WERI-Rb-1 (cell line): Measurements from ENCODE around the gene HYKK.
A peak's percentile ranks its signal among the peaks of the same experiment; 100 is the strongest.
"Not testable (repeated sequence)": the region's sequence is repeated elsewhere in the genome, so short reads cannot be mapped to it uniquely, and the experiment has no call there.

Experiments
- DNase-seq: peaks from one replicate; pipeline ENCODE4 v3.0.0-alpha.2; 2020
- H3K27ac ChIP-seq: fragments of 250-450 bp; sonication (Bioruptor Pico); 2 replicates; pipeline ENCODE4 v1.5.1; 2020; ENCODE audit warnings: mild to moderate bottlenecking, moderate library complexity
- H3K27me3 ChIP-seq: fragments of 250-450 bp; sonication (Bioruptor Pico); 2 replicates; pipeline ENCODE4 v1.5.1; 2021; ENCODE audit warnings: mild to moderate bottlenecking, low read depth, moderate library complexity; ENCODE audit not compliant: insufficient read depth, severe bottlenecking
- H3K36me3 ChIP-seq: fragments of 250-450 bp; sonication (Bioruptor Pico); 2 replicates; pipeline ENCODE4 v1.5.1; 2020; ENCODE audit warnings: mild to moderate bottlenecking, moderate library complexity
- H3K4me3 ChIP-seq: 2 replicates; pipeline ENCODE4 v1.5.1; 2011; ENCODE audit warnings: low read depth, mild to moderate bottlenecking, control low read depth, low read length
- H3K9me3 ChIP-seq: fragments of 250-450 bp; sonication (Bioruptor Pico); 2 replicates; pipeline ENCODE4 v1.5.1; 2021; ENCODE audit warnings: mild to moderate bottlenecking, moderate library complexity; ENCODE audit not compliant: severe bottlenecking
- CTCF ChIP-seq: IDR thresholded peaks from 2 replicates; pipeline ENCODE4 v1.5.1; 2011; ENCODE audit warnings: low read depth, mild to moderate bottlenecking, control low read depth, inconsistent platforms, low read length

HYKK gene

GRCh38 chr15:78536134-78536533 is 28.8 kb downstream of the HYKK start:
- DNase-seq, result no peak
- Histone ChIP-seq H3K36me3 (no peaks in the 10 kb centered on the region), H3K4me3 (no peak overlapping the region), H3K27me3 (no peaks in the 10 kb centered on the region), H3K9me3 (no peaks in the 10 kb centered on the region), H3K27ac (no peak overlapping the region)
- TF ChIP-seq CTCF, result no peak

GRCh38 chr15:78537266-78537905 is 30.0 kb downstream of the HYKK start:
- H3K27me3 ChIP-seq, result no peaks in the 10 kb centered on the region
- no peak for DNase-seq
- no peak for TF ChIP-seq CTCF
- H3K4me3 ChIP-seq, result no peak overlapping the region
- no peak overlapping the region for H3K27ac ChIP-seq
- peaks cover 10% of the 10 kb centered on the region for H3K36me3 ChIP-seq
- H3K9me3 ChIP-seq, result no peaks in the 10 kb centered on the region

DNA sequence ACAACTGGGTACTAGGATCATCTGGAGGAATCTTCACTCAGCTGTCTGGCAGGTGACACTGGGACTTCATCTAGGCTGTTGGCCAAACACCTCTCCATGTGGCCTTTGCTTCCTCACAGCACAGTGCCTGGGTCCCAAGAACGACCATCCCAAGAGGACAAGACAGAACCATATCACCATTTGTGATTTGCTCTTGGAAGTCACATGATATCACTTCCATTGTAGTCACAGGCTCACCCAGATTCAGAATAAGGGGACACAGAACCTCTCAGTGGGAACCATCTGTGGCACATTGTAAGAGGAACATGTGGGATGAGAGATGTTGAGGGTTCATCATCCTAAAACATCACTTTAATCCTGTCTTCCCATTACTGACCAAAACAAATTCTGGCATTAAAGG is 31.0 kb downstream of the HYKK start:
- Histone ChIP-seq H3K27me3 (no peaks in the 10 kb centered on the region), H3K27ac (no peak overlapping the region), H3K4me3 (no peak overlapping the region), H3K9me3 (no peaks in the 10 kb centered on the region), H3K36me3 (peaks cover 19% of the 10 kb centered on the region)
- TF ChIP-seq CTCF, result no peak
- DNase-seq, result no peak

GRCh38 chr15:78539464-78540140 is 32.2 kb downstream of the HYKK start:
- H3K9me3 ChIP-seq, DNase-seq, H3K27me3 ChIP-seq: not testable (repeated sequence)
- Histone ChIP-seq H3K36me3 (peaks cover 26% of the 10 kb centered on the region), H3K4me3 (peak overlapping the region; percentile 84), H3K27ac (peak overlapping the region; percentile 90)

GRCh38 chr15:78540141-78540870 is 32.9 kb downstream of the HYKK start, which contains the start of gene PSMA4:
PSMA4 (plus strand) TSS chr15:78540444; CDS start chr15:78541928, 1,484 bp downstream.
- no peaks in the 10 kb centered on the region for H3K9me3 ChIP-seq
- peak within 1 kb of the TSS; percentile 84 for H3K4me3 ChIP-seq
- no peaks in the 10 kb centered on the region for H3K27me3 ChIP-seq
- TF ChIP-seq CTCF, result no peak
- peak within 1 kb of the TSS; percentile 90 for H3K27ac ChIP-seq
- DNase-seq, result peak; percentile 93
- peaks cover 30% of the 10 kb centered on the region for H3K36me3 ChIP-seq
